ENCODE data around the gene NUDT21.
"Not testable (repeated sequence)": the region's sequence is repeated elsewhere in the genome, so short reads cannot be mapped to it uniquely, and the experiment has no call there.

NUDT21 gene

DNA sequence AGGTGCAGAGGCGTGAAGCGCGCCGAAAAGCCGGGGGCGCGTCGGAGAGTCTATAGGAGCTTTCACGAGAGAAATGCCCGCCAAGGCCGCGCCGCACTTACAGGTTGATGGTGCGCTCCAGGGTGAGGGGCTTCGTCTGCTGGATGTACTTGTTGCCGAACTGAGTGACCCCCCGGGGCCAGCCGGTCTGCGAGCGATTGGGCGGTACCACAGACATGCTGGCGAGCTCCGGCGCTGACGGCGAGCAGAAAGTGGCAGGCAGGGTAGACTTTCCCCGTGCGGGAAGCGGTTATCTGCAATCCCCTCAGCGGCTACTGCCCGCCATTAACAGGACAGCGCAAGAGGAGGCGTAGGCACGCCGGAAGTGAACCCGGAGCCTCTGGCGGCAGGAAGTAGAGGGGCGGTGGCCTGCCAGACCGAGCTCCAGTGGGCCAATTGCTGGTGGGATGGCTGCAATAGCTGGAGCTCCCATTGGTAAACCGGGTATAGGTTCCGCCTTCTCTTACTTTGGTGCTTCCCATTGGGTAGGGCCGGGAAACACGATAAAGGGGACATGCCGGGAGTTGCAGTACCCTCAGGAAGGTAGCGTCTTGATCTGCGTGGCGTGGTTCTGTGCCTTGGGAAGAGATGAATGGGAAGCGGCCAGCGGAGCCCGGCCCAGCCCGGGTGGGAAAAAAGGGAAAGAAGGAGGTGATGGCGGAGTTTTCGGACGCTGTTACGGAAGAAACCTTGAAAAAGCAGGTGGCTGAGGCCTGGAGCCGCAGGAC is at the start of gene NUDT21, which contains the start of gene OGFOD1:
Gene NUDT21 (minus strand): TSS at position 347 of the 767 bp plus-strand sequence. CDS start 130 bp downstream, at position 217.
Gene OGFOD1 (plus strand): TSS at position 569 of the 767 bp plus-strand sequence. CDS start 59 bp downstream, at position 628.
- peak; percentile 98 to 99 for ATAC-seq

DNA sequence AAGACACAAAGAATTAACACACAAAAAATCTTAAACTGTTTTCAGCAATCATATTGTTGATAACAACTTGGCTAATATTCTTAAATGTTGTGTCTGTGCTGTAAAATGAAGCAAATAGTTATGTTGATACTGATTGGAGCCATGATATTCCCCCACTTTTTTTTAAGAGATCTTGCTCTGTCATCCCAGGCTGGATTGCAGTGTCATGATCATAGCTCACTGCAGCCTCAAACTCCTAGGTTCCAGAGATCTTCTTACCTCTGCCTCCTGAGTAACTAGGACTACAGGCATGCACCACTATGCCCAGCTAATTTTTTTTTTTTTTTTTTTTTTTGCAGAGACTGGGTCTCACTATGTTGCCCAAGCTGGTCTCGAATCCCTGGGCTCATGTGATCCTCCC is 42.7 kb upstream of the NUDT21 start:
- no peak for ATAC-seq

DNA sequence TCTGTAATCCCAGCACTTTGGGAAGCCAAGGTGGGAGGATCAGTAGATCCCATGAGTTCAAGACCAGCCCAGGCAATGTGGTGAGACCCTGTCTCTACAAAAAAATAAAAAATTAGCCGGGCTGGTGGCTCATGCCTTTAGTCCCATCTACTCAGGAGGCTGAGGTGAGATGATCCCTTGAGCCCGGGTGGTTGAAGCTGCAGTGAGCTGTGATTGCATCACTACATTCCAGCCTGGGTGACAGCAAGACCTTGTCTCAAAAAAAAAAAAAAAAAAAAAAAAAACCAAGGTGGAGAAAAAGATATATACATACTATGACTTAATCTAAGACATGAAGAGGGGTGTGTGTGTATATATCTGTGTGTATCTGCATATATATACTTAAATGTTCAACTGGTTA is 42.0 kb upstream of the NUDT21 start:
- no peak for ATAC-seq

DNA sequence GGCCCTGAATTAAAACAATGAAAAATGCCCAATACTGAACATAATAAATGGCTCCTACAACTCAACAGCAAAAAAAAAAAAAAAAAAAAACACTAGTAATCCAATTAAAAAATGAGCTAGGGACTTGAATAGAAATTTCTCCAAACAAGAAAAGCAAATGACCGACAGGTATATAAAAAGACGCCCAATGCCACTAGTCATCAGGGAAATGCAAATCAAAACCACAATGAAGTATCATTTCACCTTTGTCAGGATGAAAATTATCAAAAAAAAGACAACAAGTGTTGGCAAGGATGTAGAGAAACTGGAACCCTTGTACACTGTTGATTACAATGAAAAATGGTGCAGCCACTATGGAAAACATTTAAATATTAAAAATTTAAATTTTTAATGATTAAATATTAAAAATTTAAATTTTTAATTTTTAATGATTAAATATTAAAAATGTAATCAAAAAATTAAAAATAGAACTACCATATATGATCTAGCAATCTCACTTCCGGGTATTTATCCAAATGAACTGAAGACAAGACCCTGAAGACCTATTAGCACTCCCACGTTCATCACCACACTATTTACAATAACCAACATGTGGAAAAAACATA is 40.6 kb upstream of the NUDT21 start:
- no peak for ATAC-seq

DNA sequence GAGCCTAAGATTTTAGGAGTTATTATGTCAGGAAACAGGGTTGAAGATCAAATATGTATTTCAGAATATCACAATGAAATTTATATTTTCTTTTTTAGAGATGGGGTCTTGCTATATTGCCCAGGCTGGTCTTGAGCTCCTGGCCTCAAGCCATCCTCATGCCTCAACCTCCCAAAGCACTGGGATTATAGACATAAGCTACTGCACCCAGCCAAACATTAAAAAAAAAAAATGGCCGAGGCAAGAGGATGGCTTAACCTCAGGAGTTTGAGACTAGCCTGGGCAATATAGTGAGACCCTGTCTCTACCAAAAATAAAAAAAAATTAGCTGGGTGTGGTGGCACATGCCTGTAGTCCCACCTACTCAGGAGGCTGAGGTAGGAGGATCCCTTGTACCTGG is 37.7 kb upstream of the NUDT21 start:
- not testable (repeated sequence) for ATAC-seq

DNA sequence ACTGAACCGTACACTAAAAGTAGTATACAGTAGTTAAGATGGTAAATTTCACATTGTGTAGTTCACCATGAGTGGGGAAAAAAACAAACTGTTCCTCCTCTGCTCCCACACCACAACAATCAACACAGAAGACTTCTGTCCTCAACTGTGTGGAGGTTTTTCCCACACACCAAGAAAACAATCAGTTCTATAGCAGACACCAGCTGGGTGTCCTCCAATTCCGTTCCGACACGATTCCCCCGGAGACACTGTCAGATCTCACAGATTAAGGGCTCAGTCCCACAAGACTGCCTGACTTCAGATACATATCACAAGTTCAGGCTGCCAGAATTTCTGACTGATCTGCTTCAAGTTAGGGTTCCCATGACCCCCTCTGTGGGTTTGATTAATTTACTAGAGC is 36.9 kb upstream of the NUDT21 start:
- no peak for ATAC-seq

DNA sequence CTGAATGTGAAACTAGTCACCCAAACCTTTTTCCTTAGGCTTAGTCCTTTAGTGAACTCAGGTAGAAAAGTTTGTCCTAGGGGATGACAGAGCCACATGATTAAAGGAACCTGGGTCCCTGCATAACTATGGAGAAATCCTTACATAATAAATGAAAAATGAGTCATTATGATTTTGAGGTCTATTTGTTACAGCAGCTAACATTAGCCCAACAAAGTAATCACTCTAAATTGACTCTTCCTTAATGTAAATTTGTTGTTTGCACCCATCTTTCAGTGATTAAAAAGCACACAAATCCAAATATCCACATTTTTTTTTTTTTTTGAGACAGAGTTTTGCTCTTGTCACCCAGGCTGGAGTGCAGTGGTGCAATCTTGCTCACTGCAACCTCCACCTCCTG is 32.3 kb upstream of the NUDT21 start:
- no peak for ATAC-seq

DNA sequence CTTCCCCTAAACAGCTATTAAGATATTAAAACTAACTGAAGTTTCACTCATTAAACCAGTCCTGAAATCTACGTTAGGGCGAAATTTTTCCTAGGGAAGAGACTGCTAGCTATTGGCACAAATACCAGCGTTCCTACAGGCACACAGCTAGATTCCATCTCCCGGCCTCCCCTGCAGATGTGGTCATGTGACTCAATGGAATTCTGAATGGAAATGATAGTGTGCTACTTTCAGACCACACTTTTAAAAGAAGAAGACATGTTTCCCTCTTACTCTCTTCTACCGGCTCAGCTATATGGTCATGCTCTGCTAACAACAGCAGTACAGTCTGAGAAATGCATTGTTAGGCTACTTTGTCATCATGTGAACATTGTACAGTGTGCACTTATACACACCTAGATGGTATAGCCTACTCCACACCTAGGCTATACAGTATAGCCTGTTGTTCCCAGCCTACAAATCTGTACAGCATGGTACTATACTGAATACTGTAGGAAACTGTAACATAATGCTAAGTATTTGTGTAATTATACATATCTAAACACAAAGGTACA is 31.6 kb upstream of the NUDT21 start:
- no peak for ATAC-seq

DNA sequence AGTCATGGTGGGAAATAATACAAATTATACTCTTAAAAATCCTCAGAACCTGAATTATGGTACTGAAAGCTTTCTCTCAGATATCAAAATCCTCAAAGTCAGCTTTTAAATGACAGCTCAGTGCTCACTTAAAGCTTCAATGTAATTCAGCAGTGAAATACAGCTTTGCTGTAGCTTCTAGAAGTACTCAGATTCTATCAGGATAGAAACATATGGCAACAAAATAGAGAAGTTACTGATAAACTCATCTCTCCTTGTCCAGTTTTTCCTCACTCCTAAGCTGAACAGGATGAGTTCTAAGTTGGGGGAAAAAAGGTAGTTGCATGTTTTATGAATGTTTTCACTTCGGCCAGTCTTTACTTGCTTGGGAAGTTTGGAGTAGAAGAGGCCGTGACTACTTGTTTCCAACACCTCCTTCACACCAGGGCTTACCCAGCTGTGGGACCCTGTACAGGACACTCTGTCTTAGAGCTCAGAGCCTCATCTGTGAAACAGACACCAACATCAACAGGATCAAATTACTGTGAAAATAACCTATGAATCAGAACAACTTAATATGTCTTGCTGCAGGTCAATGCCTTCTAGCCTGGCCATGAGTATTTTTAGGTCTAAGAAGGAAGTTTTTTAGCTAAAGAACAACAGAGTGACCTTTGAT is 30.5 kb upstream of the NUDT21 start:
- no peak for ATAC-seq

DNA sequence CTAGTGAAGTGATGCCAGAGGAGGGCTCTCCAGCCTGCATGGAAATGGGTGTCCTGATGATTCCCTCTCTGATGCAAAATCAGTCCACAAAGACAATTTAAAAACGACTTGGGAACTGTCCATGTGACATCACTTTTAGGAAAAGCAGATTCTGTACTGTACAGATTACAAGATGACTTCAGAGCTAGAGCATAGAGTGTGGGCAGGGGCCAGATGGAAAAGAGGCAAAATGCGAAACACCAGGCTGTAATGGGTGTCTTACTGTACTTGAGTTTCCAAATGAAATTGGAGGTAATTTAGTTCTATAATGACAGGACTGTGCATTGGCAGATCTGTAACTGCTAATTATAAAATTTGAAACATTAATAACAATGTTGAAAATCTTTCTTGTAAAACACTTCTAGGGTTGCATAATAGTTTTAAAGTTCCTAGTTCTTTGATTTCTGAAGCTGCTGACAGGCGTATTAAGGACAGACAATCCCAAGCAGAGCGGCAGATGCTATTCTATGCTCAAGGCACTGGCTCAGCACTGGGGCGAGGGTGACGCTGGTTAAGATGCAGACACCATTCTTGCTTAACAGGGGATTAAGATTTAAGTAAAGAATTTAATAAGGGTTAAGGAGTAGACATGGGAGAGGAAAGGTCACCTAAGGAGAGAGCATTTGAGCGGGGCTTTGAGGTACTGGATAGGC is 29.8 kb upstream of the NUDT21 start:
- ATAC-seq = no peak

DNA sequence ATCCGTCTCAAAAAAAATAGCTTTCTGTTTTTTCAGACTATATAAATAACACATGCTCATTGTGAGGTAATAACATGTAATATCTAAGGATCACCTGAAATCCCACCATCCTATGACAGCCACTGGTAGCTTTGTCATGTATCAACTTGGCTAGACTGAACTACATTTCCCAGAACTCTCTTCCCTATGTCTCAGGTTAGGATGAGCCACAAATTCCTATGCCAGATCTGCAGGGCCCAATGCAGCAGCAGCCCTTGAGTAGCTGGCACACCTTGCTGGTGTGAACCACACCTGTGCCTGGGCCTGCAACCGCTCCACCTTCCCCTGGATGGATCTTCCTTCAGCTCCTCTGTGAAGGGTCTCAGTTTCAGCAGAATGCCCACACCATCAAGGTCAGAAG is 28.3 kb upstream of the NUDT21 start:
- no peak for ATAC-seq

DNA sequence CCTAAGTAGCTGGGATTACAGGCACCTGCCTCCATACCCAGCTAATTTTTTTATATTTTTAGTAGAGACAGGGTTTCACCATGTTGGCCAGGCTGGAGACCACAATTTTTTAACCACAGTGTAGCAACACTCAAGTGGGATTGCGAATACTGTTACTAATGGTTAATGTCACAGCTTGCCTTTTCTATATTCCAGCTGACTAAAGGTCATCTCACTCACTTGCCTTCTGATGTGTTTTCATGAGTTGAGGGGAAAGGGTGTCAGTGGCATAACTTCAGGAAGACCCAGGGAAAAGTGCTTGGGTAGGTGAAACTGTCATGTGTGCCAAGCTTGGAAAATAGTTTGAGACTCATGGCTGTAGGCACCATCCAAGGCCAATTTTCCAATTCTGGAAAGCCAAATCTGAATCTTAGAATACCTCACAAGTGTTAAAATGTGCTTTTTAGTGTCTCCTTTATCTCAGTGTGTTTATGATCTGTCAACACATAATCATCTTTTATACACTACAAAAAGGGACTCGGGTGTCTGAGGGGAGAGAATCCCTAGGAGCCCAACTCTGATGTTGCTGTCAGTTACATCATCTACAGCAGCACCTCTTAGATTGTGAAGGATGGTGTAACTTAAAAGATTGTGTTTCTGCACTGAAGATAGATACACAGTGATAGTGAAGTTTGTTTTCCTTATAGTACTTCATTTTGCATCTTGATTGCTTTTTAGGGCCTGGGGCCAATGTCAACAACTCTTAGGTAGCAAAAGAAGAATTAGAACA is 27.3 kb upstream of the NUDT21 start:
- no peak for ATAC-seq

DNA sequence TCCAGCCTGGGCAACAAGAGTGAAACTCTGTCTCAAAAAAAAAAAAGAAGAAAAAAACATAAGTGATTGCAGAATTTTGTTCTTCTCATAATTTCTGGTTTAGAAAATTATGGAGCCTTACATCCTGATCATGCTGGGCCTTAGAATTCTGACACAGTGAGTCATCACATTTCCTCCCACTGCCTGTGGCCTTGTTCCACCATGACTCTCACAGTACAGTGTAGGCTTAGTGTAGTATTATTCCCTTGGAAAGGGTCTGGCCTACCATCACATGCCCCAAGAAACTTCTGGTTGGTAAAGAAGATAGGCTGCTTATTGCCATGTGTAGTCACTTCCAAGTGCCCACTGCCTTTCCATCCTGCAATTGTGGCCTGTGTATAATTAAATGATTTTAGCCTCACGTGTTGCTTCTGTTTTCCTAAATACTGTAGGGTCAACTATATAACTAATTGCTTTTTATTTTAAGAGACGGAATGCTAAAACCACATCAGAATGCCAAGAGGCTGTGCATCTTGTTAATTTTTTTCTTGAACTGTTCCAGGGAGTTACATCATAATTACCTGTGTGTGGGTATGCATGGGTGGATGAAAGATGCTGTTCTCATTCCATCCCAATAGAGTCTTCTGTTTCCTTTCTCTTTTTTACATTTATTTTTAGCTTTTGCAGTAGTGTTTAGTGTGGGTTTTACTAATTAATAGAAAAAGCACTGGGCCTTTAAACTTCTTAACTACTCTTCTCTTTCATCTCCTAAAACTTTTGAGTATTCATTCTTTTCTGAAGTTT is 26.2 kb upstream of the NUDT21 start:
- ATAC-seq = peak in 1 of 2 donors; percentile 64

DNA sequence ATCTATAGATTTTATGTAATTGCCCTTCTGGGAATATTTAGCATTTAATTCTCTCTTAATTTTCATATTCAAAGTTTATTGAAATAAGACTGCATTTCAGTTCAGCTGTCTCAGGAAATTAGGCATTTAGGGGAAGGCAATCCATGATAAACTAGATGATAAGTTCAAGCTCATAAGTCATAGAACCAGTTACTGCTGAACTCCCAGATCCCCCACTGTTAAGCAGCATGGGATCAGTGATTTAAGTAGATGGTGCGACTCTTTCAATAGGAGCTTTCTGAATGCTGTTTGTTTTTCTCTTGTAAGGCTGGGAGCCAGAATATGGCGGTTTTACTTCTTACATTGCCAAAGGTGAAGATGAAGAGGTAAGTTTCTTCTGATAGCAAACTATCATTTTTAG is 24.1 kb upstream of the NUDT21 start:
- no peak for ATAC-seq

DNA sequence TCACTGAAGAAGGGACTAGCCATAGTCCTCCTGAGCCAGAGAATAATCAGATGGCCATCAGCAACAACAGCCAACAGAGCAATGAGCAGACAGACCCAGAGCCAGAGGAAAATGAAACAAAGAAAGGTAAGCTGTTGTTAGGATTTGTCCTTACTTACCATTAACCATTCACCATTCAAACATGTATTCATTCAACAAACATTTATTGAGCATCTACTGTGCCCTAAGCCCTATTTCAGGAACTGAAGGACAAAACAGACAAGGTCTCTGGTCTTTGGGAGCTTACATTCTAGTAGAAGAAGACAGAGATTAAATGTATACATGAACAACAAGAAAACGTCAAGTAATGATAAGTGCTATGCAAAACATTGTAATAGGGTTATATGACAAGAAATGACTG is 19.5 kb upstream of the NUDT21 start:
- ATAC-seq = no peak

DNA sequence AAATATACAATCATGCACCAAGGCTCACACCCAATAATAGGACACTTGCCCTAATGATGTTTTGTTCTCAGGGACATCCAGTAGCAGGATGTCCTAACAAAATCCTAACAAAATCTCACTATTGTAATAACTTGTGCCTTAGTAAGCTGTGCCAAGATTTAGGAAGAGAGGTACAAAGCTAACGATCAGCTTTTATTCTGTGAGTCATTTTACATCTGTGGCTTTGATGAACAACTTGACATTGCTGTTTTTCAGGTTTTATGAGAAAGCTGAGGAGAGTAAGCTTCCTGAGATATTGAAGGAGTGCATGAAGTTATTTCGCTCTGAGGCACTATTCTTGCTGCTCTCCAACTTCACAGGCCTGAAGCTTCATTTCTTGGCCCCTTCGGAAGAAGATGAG is 19.1 kb upstream of the NUDT21 start:
- ATAC-seq = no peak

DNA sequence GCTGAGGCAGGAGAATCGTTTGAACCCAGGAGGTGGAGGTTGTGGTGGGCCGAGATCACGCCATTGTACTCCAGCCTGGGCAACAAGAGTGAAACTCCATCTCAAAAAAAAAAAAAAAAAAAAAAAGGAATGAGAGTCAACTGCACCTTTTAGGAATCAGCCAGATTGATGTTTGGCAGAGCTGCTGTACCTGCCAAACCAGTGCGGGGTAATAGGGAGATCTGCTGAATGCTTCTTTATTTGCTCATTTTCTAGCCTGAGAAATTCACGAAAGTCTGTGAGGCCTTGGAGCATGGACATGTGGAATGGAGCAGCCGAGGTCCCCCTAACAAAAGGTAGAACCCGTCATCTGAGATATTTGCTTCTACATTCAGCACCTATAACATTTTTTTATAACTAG is 18.6 kb upstream of the NUDT21 start:
- ATAC-seq = no peak

DNA sequence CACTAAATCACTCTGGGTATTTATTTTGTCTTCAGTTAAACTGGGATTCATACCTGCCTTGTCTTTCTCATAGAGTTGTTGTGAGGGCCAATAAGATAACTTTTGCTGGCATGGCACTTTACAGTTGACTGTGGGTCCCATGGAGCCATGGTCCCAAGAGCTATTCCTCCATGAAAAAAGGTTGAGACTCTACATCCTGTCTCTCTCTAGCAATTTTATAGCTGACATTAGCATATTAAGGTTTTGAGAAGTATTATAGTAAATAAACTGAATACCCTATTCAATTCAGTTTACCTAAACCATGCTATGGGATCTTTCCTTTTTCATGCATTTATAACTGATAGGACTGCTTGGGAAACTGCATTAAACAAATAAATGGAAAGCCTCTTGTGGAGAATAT is 17.7 kb upstream of the NUDT21 start:
- ATAC-seq = no peak

DNA sequence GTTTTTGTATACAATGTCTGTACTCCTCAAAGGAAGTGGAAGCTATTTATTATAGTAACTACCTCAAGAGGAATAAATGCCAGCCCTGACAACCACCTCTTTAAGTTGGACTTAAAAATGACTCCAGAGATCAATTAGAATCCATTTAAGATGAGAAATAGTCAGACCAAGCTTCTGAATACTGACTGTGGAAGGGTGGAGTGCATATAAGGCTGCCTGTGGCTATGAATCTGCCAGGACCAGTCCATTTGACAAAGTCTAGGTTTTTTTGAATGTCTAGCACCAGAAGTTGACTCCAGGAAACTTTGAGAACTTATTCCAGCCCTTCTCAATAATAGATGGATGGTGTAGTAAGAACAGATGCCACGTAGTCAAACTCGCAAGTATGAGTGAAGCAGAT is 15.2 kb upstream of the NUDT21 start:
- ATAC-seq = no peak

DNA sequence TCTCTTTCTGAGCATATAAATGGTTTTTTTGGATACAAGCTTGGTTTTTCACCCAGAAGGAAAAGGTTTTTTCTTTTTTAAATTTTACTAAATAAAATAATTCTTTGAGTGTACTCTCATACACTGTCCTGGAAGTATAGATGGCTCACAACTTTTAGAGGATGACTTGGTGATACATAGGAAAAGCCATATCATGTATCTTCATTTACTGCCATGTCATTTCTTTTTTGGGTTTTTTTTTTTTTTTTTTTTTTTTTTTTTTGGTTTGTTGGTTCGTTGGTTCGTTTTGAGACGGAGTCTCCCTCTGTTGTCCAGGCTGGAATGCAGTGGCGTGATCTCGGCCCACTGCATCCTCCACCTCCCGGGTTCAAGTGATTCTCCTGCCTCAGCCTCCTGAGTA is 12.0 kb upstream of the NUDT21 start:
- no peak for ATAC-seq

DNA sequence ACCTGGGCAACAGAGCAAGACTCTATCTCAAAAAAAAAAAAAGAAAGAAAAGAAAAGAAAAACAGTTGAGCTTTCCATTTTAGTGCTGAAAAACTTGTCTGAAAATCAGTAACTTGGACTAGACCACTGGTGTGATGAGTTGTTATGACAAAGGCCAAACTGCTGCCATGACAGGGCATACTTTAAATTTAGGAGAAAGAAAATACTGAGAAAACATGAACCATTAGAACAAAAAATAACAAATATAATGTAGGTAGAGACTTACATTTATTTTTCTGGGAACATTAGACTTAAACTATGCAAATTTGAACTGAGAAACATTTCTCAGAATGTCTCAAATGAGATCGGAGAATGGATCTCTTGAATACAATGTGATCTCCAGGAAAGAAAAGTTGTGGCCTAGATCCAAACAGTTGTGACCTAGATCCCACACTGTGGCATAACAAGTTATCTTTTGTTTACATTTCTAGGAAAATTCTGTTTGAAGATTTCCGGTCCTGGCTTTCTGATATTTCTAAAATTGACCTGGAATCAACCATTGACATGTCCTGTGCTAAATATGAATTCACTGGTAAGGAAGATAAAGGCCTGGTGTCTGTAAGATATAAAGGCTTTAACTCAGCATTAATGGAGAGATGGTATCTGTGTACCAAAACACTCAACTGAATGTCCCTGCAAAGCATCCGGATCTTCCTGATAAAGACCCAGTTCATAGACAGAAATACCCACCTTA is 11.1 kb upstream of the NUDT21 start:
- ATAC-seq = no peak
